Neuronal stem cell (in vitro differentiated cells): ENCODE results near the gene THSD4.
A peak's percentile ranks its signal among the peaks of the same experiment; 100 is the strongest.

Experiments
- DNase-seq: peaks from one replicate; pipeline ENCODE4 v3.0.0-alpha.2; 2013; ENCODE audit warnings: low spot score
- H2AFZ ChIP-seq: one replicate; pipeline ENCODE4 v1.6.1; 2013; ENCODE audit warnings: mild to moderate bottlenecking, low read length, inconsistent platforms
- H2AK5ac ChIP-seq: 2 replicates; pipeline ENCODE4 v1.6.1; 2013; ENCODE audit warnings: low read depth, mild to moderate bottlenecking, inconsistent platforms, low read length, moderate library complexity, mixed read lengths
- H2BK120ac ChIP-seq: 2 replicates; pipeline ENCODE4 v1.6.1; 2013; ENCODE audit warnings: low read depth, mild to moderate bottlenecking, inconsistent platforms, low read length, moderate library complexity, mixed read lengths
- H2BK12ac ChIP-seq: one replicate; pipeline ENCODE4 v1.6.1; 2013; ENCODE audit warnings: low read length, inconsistent platforms
- H2BK15ac ChIP-seq: 2 replicates; pipeline ENCODE4 v1.6.1; 2013; ENCODE audit warnings: mild to moderate bottlenecking, low read length, inconsistent platforms, mixed read lengths
- H2BK5ac ChIP-seq: one replicate; pipeline ENCODE4 v1.6.1; 2013; ENCODE audit warnings: inconsistent platforms, mild to moderate bottlenecking, low read length, moderate library complexity
- H3K14ac ChIP-seq: one replicate; pipeline ENCODE4 v1.6.1; 2013; ENCODE audit warnings: low read length, inconsistent platforms
- H3K18ac ChIP-seq: 2 replicates; pipeline ENCODE4 v1.6.1; 2013; ENCODE audit warnings: low read length, inconsistent platforms
- H3K23ac ChIP-seq: 2 replicates; pipeline ENCODE4 v1.6.1; 2013; ENCODE audit warnings: low read depth, mild to moderate bottlenecking, mixed read lengths, low read length, inconsistent platforms; ENCODE audit not compliant: poor library complexity
- H3K27ac ChIP-seq: replicated peaks from 3 replicates; pipeline ENCODE4 v1.5.1; 2013; ENCODE audit warnings: low read length, inconsistent platforms
- H3K27me3 ChIP-seq, 3 experiments: 2 replicates each; pipeline ENCODE4 v1.6.1; 2013; ENCODE audit warnings: low read length in 3 of 3, mild to moderate bottlenecking in 2 of 3, inconsistent platforms in 1 of 3, low read depth in 1 of 3, mixed read lengths in 1 of 3, moderate library complexity in 1 of 3; ENCODE audit not compliant: control insufficient read depth in 3 of 3, insufficient read depth in 3 of 3
- H3K36me3 ChIP-seq, 2 donors: replicated peaks in 1 of 2; 2 replicates each; pipeline ENCODE4 v1.6.1; 2013; ENCODE audit warnings: low read length in 2 of 2; ENCODE audit not compliant: control insufficient read depth in 2 of 2, insufficient read depth in 2 of 2
- H3K4ac ChIP-seq: 2 replicates; pipeline ENCODE4 v1.6.1; 2013; ENCODE audit warnings: inconsistent platforms, mild to moderate bottlenecking, low read length, moderate library complexity
- H3K4me1 ChIP-seq, 2 donors: 1 replicate in 1 of 2; 2 replicates in 1 of 2; pipeline ENCODE4 v1.6.1; 2013; ENCODE audit warnings: low read length in 2 of 2, low read depth in 1 of 2; ENCODE audit not compliant: control insufficient read depth in 2 of 2, insufficient read depth in 1 of 2
- H3K4me2 ChIP-seq: one replicate; pipeline ENCODE4 v1.6.1; 2013; ENCODE audit warnings: mild to moderate bottlenecking, low read length, inconsistent platforms; ENCODE audit not compliant: insufficient read depth, poor library complexity, severe bottlenecking
- H3K4me3 ChIP-seq, 2 donors: 2 replicates each; pipeline ENCODE4 v1.5.1; 2013; ENCODE audit warnings: low read length in 2 of 2, mild to moderate bottlenecking in 2 of 2, inconsistent platforms in 1 of 2, moderate library complexity in 1 of 2
- H3K79me1 ChIP-seq: one replicate; pipeline ENCODE4 v1.6.1; 2013; ENCODE audit warnings: low read depth, mild to moderate bottlenecking, inconsistent platforms, low read length, moderate library complexity
- H3K9ac ChIP-seq: one replicate; pipeline ENCODE4 v1.6.1; 2013; ENCODE audit warnings: mild to moderate bottlenecking, low read depth, low read length, inconsistent platforms; ENCODE audit not compliant: poor library complexity
- H3K9me3 ChIP-seq, 2 donors: replicated peaks in 1 of 2; 2 replicates each; pipeline versions ENCODE3 to v1.6.1; 2013; ENCODE audit warnings: low read length in 2 of 2, mild to moderate bottlenecking in 2 of 2, inconsistent platforms in 1 of 2, low read depth in 1 of 2, mixed read lengths in 1 of 2, moderate library complexity in 1 of 2; ENCODE audit not compliant: control insufficient read depth in 2 of 2, insufficient read depth in 1 of 2
- H4K8ac ChIP-seq: one replicate; pipeline ENCODE4 v1.6.1; 2013; ENCODE audit warnings: low read depth, mild to moderate bottlenecking, inconsistent platforms, low read length, moderate library complexity
- H4K91ac ChIP-seq: one replicate; pipeline ENCODE4 v1.6.1; 2013; ENCODE audit warnings: low read length, low read depth, mild to moderate bottlenecking, inconsistent platforms; ENCODE audit not compliant: poor library complexity
- WGBS, 2 donors: extraction: QIAGEN DNeasy Blood & Tissue Kit; methylation state at CpG; one replicate each; pipeline ENCODE4 v1.1.7; 2013; ENCODE audit warnings: missing lambda C conversion rate in 2 of 2, mixed read lengths in 1 of 2; ENCODE audit not compliant: insufficient read length in 2 of 2, insufficient replicate concordance in 1 of 2; ENCODE audit errors: extremely low coverage in 2 of 2; 5-methylcytosine and 5-hydroxymethylcytosine counted together

THSD4 gene

DNA sequence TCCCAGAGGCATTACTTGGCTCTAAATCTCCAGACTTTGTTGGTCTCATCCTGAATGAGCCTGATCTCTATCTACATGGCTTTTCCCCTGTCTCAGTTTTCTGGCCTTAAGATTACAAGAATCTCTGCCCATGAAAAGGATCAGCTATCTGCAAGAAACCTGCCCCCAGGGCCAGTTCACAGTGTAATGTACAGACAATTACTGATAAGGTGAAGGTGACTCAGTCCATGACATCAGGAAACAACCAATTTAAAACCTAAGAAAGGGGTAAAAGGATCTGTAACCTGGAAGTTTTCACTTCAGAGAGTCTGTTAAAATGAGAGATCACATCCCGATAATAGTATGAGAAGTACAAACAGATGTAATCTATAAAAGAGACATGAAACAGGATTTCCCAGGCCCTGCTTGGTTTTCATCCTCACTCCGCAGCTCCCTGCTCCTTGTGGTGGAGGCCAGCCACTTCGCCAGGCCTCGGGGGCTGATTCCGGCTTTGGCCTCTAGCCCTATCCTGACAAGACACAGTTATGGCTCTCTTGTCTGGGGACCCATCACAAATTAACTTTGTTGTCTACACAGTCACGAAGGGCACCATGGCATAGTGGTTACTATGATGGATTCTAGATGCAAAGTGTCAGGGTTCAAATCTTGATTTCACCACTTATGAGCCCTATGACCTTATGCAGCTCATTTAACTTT lies 136.9 kb downstream of the THSD4 start:
- Histone ChIP-seq H3K4me2 (no peak overlapping the region), H2BK12ac (no peak overlapping the region), H2BK120ac (no peak overlapping the region), H4K8ac (no peak overlapping the region), H3K4me1 (no peaks in the 10 kb centered on the region), H3K79me1 (no peaks in the 10 kb centered on the region), H2AK5ac (no peak overlapping the region), H3K36me3 (no peaks in the 10 kb centered on the region), H3K18ac (no peak overlapping the region), H3K9me3 (no peaks in the 10 kb centered on the region), H3K4ac (no peak overlapping the region), H3K27ac (no peak overlapping the region), H3K23ac (no peak overlapping the region), H2BK5ac (no peak overlapping the region), H4K91ac (no peak overlapping the region), H3K4me3 (no peak overlapping the region), H3K27me3 (no peaks in the 10 kb centered on the region), H2BK15ac (no peak overlapping the region), H3K9ac (no peak overlapping the region), H3K14ac (no peak overlapping the region), H2AFZ (no peak overlapping the region)
- no peak for DNase-seq
- WGBS, 2 donors, result no CpG with 5 or more reads among the region's 6 CpGs

DNA sequence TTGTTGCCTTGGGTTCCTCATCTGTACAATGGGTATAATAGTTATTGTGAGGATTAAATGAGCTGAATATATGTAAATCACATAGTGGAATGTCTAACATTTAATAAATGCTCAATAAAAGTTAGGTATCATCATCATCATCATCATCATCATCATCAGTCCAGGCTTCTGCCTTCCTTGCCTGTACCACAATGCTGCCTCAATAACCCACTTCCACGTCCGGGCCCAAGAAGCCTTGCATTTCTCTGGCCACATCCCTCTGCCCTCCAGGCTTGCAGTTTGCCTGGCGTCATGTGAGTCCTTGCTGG lies 137.4 kb downstream of the THSD4 start:
- H3K9ac ChIP-seq, result no peak overlapping the region
- no peak overlapping the region for H3K4me3 ChIP-seq
- H3K4me1 ChIP-seq, result no peaks in the 10 kb centered on the region
- H3K23ac ChIP-seq, result no peak overlapping the region
- no peak overlapping the region for H4K8ac ChIP-seq
- no peaks in the 10 kb centered on the region for H3K9me3 ChIP-seq
- no peak overlapping the region for H3K14ac ChIP-seq
- H3K4ac ChIP-seq, result no peak overlapping the region
- no peak overlapping the region for H2BK15ac ChIP-seq
- H4K91ac ChIP-seq, result no peak overlapping the region
- H2AK5ac ChIP-seq, result no peak overlapping the region
- no peak overlapping the region for H3K4me2 ChIP-seq
- H2BK5ac ChIP-seq, result no peak overlapping the region
- H3K27ac ChIP-seq, result no peak overlapping the region
- H3K79me1 ChIP-seq, result no peaks in the 10 kb centered on the region
- no peaks in the 10 kb centered on the region for H3K36me3 ChIP-seq
- DNase-seq, result no peak
- H2BK120ac ChIP-seq, result no peak overlapping the region
- no peak overlapping the region for H2BK12ac ChIP-seq
- no CpG with 5 or more reads among the region's 3 CpGs for WGBS, 2 donors
- no peak overlapping the region for H2AFZ ChIP-seq
- no peaks in the 10 kb centered on the region for H3K27me3 ChIP-seq
- H3K18ac ChIP-seq, result no peak overlapping the region

DNA sequence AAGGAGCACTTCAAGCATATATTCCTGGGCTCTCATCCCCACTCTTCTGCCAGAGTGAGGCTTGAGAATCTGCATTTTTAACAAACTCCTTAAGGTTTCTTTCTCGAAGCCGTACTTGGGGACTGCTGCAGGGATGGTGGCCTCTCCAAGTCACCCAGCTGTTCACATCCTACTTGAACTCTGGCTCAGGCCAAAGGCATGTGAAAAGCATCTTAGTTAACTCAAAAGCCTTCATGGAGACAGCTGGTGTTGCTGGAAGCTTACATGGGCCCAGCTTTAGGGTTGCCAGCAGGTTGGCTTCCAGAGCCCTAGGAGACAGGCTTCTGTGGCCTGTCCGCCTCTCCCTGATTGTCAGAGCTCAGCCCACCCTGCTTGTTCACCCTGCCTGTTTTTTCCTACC lies 139.2 kb downstream of the THSD4 start:
- Histone ChIP-seq H3K36me3 (no peaks in the 10 kb centered on the region), H3K4me1 (no peaks in the 10 kb centered on the region), H3K9me3 (no peaks in the 10 kb centered on the region), H2BK120ac (peak overlapping the region; percentile 64), H2BK15ac (no peak overlapping the region), H2AFZ (no peak overlapping the region), H3K23ac (no peak overlapping the region), H3K9ac (no peak overlapping the region), H3K79me1 (no peaks in the 10 kb centered on the region), H3K4me3 (no peak overlapping the region), H3K27me3 (no peaks in the 10 kb centered on the region), H3K27ac (no peak overlapping the region), H3K18ac (no peak overlapping the region), H2AK5ac (no peak overlapping the region), H2BK12ac (no peak overlapping the region), H4K91ac (no peak overlapping the region), H4K8ac (no peak overlapping the region), H3K14ac (no peak overlapping the region), H3K4me2 (no peak overlapping the region), H3K4ac (no peak overlapping the region), H2BK5ac (no peak overlapping the region)
- no peak for DNase-seq
- no CpG with 5 or more reads among the region's 3 CpGs for WGBS, 2 donors

DNA sequence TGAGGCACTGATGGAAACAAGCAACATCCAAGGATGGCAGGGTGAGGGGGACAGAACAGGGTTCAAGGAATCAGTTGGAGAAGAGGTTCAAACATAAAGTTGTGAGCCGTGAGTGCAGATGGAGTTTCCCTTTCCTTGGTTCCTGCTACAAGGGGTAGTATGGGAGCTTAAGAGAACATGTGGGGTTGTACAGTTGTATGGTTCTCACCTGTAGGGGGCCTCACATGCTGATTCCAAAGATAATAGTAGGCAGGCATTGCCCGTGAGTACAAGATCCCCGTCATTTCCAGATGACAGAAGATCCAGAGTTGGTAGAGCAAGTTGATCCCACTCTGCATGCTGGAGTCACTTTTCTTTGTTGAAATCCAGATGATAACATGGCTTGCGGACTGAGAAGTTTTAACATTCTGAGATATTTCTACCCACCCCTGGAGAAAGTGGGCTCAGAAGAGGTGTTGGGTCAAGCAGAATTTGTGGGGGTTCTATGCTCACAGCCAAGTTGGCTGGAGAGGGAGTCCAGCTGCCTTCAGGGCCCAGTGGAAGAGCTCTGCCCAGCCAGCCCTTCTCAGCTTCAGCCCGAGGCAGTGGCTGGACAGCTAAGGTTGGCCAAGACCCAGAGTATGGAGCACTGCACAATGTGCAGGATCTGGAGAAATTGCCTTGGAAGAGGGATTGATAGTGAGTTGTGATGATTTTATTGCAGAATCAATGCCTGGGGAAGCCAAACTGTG lies 141.8 kb downstream of the THSD4 start:
- no peak overlapping the region for H4K8ac ChIP-seq
- H3K27ac ChIP-seq, result no peak overlapping the region
- H2AFZ ChIP-seq, result no peak overlapping the region
- H4K91ac ChIP-seq, result no peak overlapping the region
- no peak overlapping the region for H3K4me2 ChIP-seq
- no peak overlapping the region for H3K14ac ChIP-seq
- no CpG with 5 or more reads among the region's 5 CpGs for WGBS, 2 donors
- no peak overlapping the region for H2BK12ac ChIP-seq
- H3K18ac ChIP-seq, result no peak overlapping the region
- no peaks in the 10 kb centered on the region for H3K4me1 ChIP-seq
- no peaks in the 10 kb centered on the region for H3K79me1 ChIP-seq
- no peak overlapping the region for H2BK15ac ChIP-seq
- H2AK5ac ChIP-seq, result no peak overlapping the region
- H3K27me3 ChIP-seq, result no peaks in the 10 kb centered on the region
- no peak overlapping the region for H2BK5ac ChIP-seq
- H3K9me3 ChIP-seq, result no peaks in the 10 kb centered on the region
- H3K23ac ChIP-seq, result no peak overlapping the region
- H3K4ac ChIP-seq, result no peak overlapping the region
- DNase-seq, result no peak
- no peak overlapping the region for H3K9ac ChIP-seq
- H3K4me3 ChIP-seq, result no peak overlapping the region
- H3K36me3 ChIP-seq, result no peaks in the 10 kb centered on the region
- no peak overlapping the region for H2BK120ac ChIP-seq
